Left ventricle myocardium inferior (tissue), 1 donor: Measurements from ENCODE around the gene UCK1. TPM values are rescaled to one million over a fixed set of nuclear protein-coding genes. Genes with fewer than 3 reads are reported as not detected.
A peak's percentile ranks its signal among the peaks of the same experiment; 100 is the strongest.

Experiments
- DNase-seq: peaks from one replicate; pipeline ENCODE4 v3.0.0-alpha.2; 2020
- H3K27ac ChIP-seq: fragments of 200-600 bp; replicated peaks from 2 replicates; pipeline ENCODE4 v1.8.0; 2021
- H3K27me3 ChIP-seq: fragments of 200-600 bp; 2 replicates; pipeline ENCODE4 v1.8.0; 2021; ENCODE audit warnings: low read depth
- H3K36me3 ChIP-seq: fragments of 200-600 bp; 2 replicates; pipeline ENCODE4 v1.8.0; 2021
- H3K4me1 ChIP-seq: fragments of 200-600 bp; 2 replicates; pipeline ENCODE4 v1.8.0; 2021
- H3K4me3 ChIP-seq: fragments of 200-600 bp; 2 replicates; pipeline ENCODE4 v1.8.0; 2021; ENCODE audit warnings: mild to moderate bottlenecking, moderate library complexity
- H3K9me3 ChIP-seq: fragments of 200-600 bp; replicated peaks from 2 replicates; pipeline ENCODE4 v1.8.0; 2021
- intact Hi-C: fragments of 100-400 bp; cut with micrococcal nuclease; formaldehyde crosslinking; loops from one replicate; pipeline ENCODE4 v1.11.0; 2022
- total RNA-seq: library from RNA; stranded (reverse); fragmentation: NEBNext Ultra II Directional; extraction: Animal tissue kit (Norgen Biotek cat#: 25700); gene quantifications from one replicate; pipeline ENCODE4 v1.2.1, GENCODE V29; 2021
- TF ChIP-seq, protein P1 (sequence below): fragments of 200-600 bp; IDR thresholded peaks from 2 replicates; pipeline ENCODE4 v1.8.0; 2021; ENCODE audit warnings: antibody characterized with exemption, mild to moderate bottlenecking, borderline replicate concordance
- donor health status: DM: no; HTN: yes; CAD: no; lungs with severe emphysema.

UCK1 gene
- total RNA-seq, 1 donor from 2014 or later, result 23.0 TPM

DNA sequence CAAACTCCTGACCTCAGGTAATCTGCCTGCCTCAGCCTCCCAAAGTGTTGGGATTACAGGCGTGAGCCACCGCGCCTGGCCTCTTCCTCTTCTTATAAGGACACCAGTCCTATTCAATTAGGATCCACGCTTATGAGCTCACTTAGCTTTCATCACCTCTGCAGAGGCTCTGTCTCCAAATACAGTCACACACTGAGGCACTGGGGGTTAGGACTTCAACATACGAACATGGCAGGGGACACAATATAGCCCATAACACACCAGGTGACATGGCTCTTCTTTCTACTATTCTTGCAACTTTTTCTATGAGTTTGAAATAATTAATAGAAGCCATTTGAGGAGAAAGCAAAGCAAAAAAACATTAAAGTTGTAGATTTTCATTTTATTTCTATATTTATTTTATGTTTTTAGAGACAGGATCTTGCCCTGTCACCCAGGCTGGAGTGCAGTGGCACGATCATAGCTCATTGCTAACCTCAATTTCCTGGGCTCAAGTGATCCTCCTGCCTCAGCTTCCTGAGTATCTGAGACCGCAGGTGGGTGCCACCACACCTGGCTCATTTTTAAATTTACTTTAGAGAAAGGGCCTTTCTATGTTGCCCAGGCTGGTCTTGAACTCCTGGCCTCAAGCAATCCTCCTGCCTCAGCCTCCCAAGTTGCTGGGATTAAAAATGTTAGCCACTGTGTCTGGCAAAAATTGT lies 8.3 kb upstream of the UCK1 start:
- H3K4me3 ChIP-seq, result no peak overlapping the region
- peaks cover 6% of the 10 kb centered on the region for H3K4me1 ChIP-seq
- no peaks in the 10 kb centered on the region for H3K36me3 ChIP-seq
- DNase-seq, result no peak
- intact Hi-C loops, result no loop called here
- H3K9me3 ChIP-seq, result peaks cover 26% of the 10 kb centered on the region
- TF ChIP-seq, protein P1, sequence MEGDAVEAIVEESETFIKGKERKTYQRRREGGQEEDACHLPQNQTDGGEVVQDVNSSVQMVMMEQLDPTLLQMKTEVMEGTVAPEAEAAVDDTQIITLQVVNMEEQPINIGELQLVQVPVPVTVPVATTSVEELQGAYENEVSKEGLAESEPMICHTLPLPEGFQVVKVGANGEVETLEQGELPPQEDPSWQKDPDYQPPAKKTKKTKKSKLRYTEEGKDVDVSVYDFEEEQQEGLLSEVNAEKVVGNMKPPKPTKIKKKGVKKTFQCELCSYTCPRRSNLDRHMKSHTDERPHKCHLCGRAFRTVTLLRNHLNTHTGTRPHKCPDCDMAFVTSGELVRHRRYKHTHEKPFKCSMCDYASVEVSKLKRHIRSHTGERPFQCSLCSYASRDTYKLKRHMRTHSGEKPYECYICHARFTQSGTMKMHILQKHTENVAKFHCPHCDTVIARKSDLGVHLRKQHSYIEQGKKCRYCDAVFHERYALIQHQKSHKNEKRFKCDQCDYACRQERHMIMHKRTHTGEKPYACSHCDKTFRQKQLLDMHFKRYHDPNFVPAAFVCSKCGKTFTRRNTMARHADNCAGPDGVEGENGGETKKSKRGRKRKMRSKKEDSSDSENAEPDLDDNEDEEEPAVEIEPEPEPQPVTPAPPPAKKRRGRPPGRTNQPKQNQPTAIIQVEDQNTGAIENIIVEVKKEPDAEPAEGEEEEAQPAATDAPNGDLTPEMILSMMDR, result no peak
- no peak overlapping the region for H3K27ac ChIP-seq
- peaks cover 10% of the 10 kb centered on the region for H3K27me3 ChIP-seq

DNA sequence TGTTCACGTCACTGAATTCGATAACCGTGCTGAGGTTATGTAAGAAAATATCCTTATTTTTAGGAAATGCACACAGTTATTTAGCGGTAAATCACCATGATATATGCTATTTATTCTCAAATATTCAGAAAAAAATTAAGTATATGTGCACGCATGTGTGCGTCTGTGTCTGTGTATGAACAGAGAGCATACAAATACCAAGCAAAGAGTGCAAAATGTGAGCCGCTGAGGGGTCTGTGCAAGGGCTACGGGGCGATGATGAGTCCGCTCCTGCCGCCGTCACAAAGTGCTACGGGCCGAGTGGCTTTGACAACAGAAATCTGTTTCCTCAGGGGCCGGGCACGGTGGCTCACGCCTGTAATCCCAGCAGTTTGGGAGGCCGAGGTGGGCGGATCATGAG lies 6.9 kb upstream of the UCK1 start:
- H3K36me3 ChIP-seq, result no peaks in the 10 kb centered on the region
- TF ChIP-seq, protein P1, result no peak
- H3K4me3 ChIP-seq, result no peak overlapping the region
- H3K4me1 ChIP-seq, result peaks cover 6% of the 10 kb centered on the region
- intact Hi-C loops, result no loop called here
- H3K9me3 ChIP-seq, result peaks cover 12% of the 10 kb centered on the region
- no peak overlapping the region for H3K27ac ChIP-seq
- no peak for DNase-seq
- H3K27me3 ChIP-seq, result no peaks in the 10 kb centered on the region

DNA sequence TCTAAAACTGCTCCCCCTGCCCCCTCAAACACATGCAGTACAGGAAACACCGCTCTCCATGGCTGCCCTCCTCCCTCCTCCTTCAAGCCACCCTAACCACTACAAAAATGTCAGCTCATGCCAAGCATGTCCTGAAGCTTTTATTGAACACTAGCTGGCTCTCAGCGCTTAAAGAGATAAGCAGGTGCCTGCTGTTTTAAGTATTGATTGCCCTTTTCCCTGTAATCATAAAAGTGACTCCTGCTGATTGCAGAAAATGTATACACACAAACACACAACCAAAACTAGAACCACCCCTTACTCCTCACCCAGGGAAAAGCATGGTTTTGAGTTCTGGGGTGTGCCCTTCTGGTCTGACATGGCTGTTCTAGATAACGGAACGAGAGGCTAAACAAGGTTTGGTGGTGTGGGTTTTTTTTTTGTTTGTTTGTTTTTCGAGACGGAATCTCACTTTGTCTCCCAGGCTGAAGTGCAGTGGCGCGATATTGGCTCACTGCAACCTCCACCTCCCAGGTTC lies 3.7 kb upstream of the UCK1 start:
- no peaks in the 10 kb centered on the region for H3K9me3 ChIP-seq
- TF ChIP-seq, protein P1, result no peak
- H3K4me1 ChIP-seq, result peaks cover 25% of the 10 kb centered on the region
- no peak overlapping the region for H3K4me3 ChIP-seq
- peaks cover under 1% of the 10 kb centered on the region for H3K36me3 ChIP-seq
- H3K27me3 ChIP-seq, result no peaks in the 10 kb centered on the region
- intact Hi-C loops, result no loop called here
- no peak for DNase-seq
- no peak overlapping the region for H3K27ac ChIP-seq

DNA sequence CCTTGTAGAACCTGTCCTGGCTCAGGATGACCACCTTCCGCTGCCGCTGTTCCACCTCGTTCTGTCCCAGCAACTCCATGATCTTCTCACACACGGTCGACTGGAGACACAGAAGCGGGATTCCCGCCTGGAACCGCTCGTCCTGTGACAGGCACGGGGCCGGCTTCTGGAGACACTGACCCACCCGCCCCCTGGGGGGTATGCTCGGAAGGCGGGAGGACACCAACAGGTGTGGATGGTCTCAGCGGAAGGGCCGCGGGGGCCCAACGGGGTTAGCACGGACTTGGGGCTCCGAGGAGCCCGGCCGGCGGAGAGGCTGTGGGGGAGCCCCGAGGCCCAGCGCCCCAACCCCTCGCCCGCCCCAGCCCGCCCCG lies 530 bp downstream of the UCK1 start:
- H3K36me3 ChIP-seq, result peaks cover 43% of the 10 kb centered on the region
- H3K4me1 ChIP-seq, result peaks cover 29% of the 10 kb centered on the region
- no peaks in the 10 kb centered on the region for H3K27me3 ChIP-seq
- no peaks in the 10 kb centered on the region for H3K9me3 ChIP-seq
- TF ChIP-seq, protein P1, result peak; percentile 38
- intact Hi-C loops, result no loop called here
- peak overlapping the region; percentile 99 for H3K4me3 ChIP-seq
- peak; percentile 32 for DNase-seq
- peak overlapping the region; percentile 92 for H3K27ac ChIP-seq

DNA sequence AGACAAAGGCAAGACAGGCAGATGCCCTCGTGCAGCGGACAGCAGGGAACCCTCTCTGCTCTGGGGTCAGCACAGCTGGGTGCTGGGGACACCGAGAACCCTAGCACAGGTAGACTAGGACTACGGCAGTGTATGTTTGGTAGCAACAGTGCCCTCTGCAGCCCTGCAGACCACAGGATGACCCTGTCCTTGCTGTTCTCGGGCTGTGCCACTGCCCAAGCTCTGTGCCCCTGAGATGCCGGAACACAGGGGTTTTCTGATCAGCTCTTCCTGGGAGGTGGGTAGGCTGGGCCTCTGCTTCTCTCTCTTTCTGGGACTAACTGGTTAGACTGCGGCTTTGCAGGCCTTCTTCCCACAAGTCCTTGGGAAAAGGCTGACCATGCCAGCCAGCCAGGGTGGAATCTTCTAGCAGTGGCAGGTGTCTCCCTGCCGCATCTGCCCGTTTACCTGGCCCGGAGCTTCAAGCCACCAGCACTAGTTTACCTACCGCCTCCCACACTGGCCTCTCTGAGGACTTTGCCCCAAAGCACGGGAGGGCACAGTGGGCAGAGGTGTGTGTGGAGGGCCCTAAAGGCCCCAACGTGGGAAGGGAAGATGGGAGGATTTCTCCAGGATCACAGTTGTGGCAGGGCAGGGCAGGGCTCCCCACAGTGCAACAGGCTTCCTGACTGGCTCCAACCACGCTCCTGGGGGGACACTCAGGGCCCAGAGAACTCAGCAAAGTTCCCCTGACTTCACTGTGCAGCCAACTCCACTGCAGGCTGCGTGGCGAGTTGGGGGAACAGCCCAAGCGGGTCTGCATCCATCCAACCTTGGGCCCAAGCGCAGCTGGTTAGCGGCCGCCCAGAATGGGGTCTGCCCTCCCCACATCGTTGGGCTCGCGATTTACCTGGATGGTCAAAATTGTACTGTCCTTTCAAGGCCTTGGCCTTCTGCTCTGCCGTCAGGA lies 1.2 kb downstream of the UCK1 start:
- H3K27me3 ChIP-seq, result no peaks in the 10 kb centered on the region
- no peaks in the 10 kb centered on the region for H3K9me3 ChIP-seq
- peak overlapping the region; percentile 99 for H3K4me3 ChIP-seq
- intact Hi-C loops, result no loop called here
- DNase-seq, result no peak
- peaks cover 49% of the 10 kb centered on the region for H3K36me3 ChIP-seq
- peak overlapping the region; percentile 92 for H3K27ac ChIP-seq
- H3K4me1 ChIP-seq, result peaks cover 25% of the 10 kb centered on the region
- TF ChIP-seq, protein P1, result no peak
